NCI-H2227 (cell line): ENCODE data around the gene WHRN.

Experiments
- DNase-seq: peaks from one replicate; lab custom pipeline; 2025; ENCODE audit not compliant: unreplicated experiment; lab: John Stamatoyannopoulos, UW

Gene WHRN

DNA sequence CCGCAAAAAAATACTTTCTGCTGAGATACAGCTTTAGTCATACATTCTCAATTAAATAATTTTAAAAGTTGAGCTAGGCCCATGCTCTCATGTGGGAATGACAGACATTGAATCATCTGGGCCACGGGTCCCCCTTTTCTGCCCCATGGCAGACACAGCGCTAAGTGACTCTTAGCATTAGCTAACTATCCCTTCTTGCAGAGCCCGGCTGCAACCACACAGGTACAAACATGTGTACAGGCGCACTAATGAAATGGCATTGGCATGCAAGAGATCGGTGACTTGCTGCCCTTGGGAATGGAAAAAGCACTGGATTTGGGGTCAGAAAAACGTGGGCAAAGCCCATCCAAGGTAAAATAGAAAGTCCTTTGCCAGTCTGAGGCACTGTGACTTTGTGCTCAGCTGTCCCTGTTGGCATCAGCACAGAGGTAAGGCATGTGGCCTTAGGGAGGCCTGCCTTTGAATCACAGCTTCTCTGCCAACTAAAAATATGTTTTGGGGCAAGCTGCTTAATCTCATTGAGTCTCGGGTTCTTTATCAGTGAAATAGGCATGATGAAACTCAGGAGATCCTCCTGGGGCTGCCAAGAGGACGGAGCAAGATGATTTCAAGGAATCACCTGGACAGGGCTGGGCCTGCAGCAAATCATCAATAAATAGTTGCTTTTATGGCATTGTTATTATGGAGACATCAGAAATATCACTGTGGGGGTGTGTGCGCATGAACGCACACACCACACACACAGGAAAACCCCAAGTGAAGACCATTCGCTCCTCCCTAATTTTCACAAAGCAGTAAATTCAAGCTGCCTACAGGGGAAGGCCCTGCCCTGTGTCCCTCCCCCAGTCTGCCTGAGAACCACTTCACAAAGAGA lies 54.2 kb downstream of the WHRN start:
- DNase-seq, result no peak

DNA sequence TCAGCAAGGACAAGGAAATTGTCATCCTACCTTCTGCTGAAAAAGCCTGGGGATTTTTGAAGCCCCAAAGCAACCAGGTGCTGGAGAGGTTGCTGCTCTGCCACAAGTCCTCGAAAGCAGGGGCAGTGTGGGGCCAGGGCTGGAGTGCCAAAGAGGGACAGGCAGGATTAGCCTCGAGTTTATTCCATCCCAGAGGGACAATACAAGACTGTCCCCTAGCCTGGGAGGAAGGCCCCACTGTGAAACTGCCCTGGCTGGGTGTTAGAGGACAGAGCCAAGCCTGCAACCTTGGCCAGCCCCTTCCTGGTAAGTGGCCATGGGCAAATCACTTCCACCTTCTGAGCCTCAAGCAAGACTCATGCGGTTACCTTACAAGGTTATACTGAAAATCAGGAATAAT lies 55.1 kb downstream of the WHRN start:
- DNase-seq, result no peak

DNA sequence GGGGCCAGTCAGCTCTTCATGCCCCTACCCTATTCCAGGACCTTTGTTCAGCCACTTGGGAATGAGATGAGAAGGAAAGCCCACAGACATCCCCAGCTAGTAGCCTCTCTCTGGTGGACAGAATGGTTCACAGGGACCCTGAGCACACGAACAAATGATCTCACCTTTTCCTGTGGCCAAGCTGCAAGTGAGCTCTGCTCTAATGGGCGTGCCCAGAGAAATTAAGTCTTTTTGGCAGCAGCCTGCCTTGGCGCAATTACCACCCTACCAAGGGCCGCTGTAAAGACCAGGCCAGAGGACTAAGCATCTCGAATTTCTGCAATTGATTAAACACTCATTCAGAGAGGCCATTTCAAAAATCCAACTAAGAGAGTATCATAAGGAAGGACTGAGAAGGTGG lies 56.0 kb downstream of the WHRN start:
- DNase-seq, result peak; percentile 17

DNA sequence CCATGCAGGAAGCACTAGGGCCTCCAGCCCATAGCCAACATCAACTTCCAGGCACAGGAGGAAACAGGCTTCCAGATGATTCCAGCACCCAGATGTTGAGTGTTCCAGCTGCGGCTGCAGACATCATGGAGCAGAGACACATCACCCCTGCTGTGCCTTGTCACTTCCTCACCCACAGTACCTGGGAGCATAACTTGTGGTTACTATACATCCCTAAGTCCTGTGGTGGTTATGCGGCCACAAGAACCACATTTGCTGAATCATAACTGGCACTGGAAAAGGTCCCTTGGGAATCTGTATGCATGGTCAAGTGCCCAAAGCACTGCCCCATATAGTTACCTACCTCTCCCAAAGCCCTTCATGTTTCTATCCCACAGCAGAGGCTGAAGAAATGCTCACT lies 56.6 kb downstream of the WHRN start:
- DNase-seq, result no peak

DNA sequence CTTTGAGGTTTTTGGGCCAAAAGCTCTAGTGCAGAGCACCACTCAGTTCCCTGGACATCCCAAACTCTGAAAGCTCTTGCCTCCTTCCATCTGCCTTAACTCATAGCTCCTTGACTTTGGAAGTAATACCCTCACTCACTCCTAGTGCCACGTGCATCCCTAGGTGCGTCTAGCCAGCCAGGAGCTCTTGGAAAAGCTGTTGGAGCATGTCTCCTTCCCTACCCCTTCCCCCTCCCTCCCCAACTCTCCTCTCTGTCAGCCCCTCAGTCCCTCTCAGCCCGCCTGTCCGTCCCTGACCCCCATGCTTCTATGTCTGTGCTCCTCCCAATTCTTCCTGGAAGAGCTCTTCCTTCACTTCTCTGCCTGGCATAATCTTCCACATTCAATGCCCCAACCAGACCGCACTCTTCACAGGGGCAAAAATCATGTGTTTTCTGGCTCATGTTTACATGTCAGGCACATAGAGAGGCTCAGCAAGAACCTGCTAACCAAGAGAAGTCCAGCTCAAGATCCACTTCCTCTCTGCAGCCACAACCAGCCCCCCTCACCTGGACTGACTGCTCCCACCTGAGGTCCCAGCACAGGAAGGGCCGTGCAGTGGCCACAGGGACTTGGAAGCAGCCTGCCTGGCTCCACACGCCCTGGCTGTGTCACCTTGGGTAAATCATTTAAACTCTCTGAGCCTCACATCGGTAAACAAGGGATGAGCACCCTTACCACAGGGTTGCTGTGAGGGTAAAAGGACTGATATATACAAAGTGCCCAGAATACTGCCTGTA lies 58.4 kb downstream of the WHRN start:
- DNase-seq, result no peak

DNA sequence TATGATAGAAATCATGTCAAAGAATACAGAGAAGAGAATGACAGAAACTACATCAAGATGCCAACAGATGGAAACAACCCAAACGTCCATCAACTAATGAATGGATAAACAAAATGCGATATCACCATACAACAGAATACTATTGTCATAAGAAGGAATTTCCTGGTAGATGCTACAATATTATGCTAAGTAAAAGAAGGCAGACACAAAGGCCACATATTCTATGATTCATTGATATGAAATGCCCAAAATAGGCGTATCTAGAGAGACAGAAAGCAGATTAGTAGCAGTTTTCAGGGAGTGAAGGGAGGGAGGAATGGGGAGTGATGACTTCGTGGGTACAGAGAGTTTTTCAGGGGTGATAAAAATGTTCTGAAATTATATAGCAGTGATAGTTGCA lies 59.2 kb downstream of the WHRN start:
- no peak for DNase-seq

DNA sequence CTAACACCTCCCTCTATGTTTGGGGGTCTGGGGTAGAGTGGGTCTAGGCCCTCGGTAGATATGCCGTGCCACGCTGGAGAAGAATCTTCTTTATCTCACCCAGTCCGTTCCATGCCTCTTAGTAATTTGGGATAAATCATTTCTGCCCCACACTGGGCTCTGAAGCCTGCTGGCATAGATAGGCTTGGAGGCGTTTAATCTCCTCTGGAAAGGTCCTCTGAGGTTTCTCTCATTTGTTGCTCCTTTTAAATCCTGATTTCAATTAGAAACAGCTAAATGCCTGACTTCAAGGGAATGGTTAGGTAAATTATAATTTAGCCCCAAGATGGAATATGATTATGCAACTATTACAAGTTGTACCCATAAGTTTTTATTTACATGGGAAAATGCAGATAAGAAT lies 59.7 kb downstream of the WHRN start:
- DNase-seq, result no peak

DNA sequence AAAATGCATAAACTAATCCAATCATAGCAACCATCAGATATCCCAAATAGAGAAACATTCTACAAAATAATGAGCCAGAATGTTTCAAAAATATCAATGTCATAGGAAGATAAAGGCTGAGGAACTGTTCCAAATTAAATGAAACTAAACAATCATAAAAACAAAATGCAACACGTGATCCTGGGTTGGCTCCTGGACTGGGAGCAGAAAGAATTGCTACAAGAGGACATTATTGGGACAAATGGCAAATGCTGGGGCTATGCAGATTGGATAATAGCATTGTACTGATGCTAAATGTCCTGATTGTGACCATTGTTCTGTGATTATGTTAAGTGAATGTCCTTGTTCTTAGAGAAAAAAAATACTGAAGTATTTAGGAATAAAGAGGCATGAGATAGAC lies 63.3 kb downstream of the WHRN start:
- no peak for DNase-seq

DNA sequence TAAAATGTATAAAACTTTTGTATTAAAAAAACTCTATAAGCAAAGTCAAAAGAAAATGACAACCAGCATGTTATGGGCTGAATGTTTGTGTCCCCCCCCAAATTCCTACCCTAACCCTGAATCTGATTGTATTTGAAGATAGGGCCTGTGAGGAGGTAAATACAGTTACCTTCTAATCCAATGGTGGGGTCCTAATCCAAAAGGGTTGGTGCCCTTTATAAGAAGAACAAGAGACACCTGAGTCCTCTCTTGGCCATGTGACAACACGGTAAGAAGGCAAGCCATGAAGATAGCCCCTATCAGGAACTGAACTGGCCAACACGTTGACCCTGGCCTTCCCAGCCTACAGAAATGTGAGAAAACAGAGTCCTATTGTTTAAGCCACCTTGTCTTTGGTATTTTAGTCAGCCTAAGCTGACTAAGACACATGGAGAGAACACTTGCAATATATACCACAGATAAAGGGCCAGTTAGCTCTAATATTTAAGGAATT lies 67.8 kb downstream of the WHRN start:
- DNase-seq, result no peak

DNA sequence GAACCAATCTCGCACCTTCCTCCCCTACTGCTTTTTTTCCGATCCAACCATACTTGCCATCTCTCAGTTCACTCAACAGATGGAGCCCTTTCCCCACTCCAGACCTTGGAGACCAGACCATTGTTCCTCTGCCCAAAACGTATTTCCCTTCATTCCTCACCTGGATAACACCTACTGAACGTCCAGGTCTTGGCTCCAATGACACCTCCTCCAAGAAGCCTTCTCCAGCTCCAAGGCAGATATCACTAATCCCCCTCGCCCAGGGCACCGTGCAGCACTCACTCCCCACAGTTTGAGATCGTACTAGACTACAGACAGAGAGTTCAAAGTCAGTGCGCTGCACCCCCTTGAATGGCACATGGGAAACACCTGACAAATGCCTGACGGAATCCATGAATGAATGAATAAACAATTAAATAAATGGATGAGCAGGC lies 70.4 kb downstream of the WHRN start:
- DNase-seq, result peak; percentile 49

DNA sequence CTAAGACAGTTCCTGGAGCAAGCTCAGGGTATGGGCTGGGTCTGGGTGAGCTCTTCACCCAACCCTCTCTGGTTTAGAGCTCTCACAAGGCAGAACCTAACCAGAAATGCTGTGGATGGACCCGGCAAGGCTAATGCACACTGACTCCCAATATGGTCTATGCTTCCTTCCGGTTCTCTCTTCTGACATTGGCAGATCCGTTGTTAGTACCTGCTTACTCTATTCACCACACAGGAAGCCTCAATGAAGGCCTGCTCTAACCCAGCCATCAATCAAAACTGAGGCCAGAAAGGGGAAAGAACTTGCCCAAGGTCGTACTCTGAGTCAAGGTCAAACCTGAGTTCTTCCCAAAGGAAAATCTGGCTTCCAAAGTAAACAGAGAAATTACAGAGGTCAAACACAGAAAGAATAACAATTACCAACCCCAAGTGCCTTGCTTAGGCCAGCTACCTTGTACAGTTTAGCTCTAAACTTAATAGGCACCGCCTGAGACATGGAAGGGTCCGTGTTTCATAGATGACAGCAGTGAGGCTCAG lies 71.5 kb downstream of the WHRN start:
- no peak for DNase-seq

DNA sequence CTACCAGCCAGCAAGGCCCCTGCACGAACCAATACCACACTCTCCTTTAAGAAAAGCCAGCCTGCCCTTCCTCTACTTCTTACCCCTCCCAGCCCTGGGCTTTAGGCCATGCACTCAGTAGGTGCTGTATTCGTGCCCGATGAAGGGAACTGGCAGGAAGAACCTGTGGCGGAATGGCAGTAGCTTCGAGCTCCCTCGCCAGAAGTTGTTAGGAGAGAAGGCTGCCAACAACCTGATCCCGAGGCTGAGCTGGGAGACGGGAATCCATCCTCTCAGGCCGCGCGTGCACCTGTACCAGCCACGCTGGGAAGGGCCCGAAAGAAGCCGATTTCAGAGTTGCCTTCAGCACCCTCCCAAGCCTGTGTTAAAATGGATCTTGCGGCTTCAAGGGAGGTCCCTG lies 72.2 kb downstream of the WHRN start:
- DNase-seq, result no peak

DNA sequence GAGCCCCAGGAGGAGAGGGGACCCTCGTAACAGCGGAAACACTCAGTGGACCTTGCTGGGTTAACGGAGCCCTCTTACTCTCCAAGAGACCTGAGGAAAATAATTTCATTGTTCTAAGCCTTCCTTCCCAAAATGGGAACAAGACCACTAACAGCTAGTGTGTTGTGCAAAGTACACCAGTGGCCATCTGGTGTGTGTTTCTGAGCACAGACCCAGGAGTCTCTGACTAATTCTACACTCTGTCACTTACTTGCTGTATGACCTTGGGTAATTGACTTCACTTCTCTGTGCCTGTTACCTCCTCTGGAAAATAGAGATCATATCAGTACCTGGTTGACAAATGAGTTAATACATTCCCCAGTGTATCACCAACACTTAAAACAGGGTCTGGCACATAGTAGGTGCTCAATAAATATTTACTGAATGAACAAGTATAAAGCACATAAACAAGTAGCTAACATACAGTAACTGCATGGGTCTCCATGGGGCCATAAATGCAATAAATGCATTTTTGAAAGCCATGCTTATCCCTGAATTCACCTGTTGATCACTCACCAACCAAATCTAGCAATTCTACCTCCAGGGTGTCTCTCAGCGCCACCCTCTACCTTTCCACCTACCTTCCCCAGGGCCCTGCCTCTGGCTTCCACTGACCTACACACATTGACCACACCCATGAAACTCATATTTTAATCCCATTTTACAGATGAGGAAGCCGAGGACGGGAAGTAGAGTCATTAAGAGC lies 72.8 kb downstream of the WHRN start:
- no peak for DNase-seq

DNA sequence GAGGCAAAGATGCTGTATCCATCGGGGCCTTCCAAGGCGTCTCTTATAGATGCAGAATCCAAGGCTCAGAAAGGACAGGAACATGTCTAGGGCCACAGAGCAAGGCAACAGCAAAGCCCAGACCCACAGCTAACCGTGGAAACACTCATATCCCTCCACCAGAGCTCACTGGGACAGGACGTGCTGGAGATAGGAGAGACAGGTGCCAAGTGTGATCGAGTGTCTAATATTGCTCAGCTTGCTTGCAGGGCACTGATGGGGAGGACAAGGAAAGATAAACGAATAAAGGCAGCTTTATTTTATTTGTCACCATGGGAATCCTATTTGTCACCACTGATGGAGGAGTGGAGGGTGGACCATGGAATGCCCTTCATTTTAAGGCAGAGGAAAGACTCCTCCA lies 73.5 kb downstream of the WHRN start:
- no peak for DNase-seq

DNA sequence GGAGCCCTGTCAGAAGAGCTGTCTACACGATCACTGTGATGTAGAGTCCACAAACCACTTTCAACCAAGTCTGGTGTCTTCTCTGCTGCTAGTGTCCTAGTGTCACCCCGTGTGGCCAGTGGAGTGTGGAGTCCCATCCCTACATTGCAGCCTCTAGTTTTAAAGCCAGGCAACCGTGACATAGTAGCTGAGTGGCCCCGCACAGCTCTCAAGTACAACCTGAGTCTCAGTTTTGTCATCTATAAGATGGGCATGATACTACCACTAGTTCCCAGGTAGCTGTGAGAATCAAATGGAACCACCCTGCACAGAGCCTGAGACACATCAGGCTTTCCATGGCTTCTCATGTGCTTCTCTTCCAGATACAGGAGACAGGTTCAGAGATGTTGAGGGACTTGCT lies 74.3 kb downstream of the WHRN start:
- DNase-seq, result no peak

DNA sequence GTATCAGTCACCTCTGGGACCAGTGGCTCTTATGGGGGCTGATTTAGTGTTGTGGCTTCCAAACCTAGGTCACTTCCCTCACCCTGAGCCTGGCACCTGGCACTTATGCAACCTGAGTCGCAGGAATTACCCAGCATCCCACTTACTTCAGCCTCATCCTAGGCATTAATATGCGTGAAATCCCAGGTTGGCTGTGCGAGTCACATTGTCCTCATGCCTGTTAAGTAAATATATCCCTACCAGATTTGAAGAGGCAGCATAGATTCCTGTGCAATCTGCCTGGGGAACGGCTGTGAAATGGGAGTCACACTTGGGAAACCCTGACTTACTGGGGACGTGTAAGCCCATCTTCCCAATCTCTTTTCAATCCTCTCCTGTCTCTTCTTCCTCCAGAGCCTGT lies 74.8 kb downstream of the WHRN start:
- no peak for DNase-seq

DNA sequence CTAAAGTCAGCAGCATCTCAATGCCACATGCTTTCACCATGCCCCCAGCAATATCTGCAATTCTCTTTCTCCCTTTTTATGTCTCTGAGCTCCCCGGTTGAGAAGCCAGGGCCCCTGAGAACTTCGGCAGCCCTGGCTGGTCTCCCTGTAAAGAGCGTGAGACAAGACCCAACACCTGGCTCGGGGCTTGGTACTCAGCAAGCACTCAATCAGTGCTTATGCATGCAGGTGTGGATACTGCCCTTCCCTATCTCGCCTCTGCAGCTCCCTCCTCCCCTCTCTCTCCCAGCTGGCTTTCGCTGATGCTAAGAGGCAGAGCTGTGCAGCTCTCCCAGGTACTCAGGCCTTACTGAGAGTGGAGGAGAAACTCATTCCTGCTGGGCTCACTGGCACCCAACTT lies 75.8 kb downstream of the WHRN start:
- no peak for DNase-seq

DNA sequence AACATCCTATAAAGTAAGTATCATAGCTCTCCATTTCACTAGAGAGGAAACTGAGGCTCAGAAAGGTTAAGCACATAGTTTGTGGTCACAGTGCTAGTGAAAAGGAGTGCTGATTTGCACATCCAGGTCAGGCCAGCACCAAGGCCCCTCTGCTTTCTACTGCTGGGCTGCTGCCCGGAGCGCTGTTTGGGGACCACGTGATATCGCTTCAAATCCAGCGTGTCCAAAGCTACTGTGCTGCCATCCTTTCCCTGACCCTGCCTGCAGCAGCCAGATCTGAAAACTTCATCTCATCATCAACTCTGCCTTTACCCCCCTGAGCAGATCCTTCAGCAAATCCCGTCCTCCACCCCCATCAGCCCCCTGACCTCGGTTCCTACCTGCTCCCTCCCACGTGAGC lies 76.8 kb downstream of the WHRN start:
- no peak for DNase-seq

DNA sequence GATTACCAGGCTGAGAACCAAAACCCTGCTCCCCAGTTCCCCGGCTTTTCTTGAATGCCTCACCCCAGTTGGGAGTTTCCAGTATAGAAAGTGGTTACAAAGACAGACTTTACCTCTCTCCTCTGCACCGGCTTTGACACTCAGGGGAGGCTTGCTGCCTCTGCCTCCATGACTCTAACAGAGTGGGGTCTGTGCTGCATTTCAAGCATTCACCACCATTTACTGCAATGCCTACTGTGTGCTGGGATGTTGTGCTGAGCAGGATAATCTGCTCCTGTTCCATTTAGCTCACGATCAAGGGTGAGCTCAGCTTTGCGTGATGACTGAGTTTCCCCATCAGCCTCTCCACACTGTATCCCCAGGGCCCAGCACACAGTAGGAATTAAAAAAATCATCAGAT lies 77.6 kb downstream of the WHRN start:
- DNase-seq, result no peak

DNA sequence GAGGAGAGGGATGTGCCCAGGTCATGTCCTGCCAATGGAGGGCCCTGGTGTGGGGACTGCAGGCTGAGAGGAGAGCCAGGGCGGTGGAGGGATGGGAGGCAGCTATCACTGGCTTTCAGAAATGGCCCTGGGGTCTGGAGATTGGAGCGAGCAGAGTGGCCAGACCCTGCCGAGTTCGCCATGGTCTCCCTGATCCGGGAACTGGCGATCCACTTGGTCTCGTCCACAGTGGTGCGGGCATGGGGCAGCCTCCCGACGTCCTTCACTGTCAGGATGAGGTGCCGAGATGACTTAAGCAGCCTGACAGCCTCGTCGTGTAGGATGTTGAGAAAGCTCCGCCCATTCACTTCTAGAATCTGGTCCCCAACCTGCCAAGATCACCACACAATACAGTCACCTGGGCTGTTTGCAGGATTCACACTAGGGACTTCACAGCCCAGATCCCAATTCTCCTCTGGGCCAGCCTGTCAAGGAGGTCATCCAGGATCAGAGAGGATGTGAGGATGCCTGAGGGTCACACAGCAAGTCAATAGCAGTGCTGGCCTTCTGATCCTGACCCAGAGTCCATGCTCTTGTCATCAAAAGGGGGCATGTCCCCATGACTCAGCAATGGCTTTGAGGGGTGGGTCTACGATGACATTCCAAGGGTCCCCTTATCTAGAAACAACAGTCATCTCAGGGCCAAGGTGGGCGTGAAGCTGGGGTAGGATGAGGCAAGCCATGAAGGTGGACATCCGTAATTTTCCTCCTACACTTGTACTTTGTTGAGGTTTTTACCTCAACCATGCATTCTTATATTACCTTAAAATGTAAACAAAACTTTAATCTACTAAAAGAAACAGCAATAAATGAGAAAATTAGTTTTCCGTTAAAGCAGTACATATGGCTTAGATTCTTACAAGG lies 79.0 kb downstream of the WHRN start:
- DNase-seq, result no peak
